ENCODE results near the gene PALD1.

Gene PALD1

DNA sequence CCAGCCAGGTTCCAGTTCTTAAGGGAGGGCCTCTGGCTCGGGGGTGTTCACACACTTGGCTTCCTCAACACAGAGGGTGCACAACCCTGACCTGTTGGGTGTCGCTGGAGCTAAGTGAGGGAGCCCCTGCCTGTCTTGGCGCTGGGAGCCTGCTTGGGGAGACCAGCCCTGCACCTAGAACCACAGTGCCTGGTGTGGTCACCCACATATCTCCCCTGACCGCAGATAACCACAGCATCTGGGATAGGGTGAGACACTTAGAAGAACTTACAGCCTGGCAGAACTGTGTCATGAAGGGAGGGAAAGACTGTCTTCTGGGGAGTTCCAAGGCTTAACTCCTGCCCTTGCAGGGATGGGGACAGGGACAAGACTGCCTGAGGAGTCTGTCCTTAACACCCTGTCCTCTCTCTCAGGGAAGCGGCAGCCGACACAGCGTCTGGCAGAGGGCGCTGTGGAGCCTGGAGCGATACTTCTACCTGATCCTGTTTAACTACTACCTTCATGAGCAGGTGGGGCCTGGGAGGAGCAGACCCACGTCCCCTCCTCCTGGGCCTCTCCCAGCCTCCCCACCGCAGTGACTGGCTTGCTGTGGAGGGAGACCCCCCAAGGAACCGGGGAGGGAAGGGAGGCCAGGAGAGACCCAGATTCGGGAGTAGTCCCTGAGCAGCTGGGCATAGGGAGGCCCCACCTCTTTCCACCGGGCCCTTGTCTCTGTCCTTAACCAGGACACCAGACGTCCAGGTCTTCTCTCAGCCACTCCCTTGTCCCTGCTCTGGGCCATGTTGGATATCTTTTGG lies 59.0 kb downstream of the PALD1 start:
- no peak for DNase-seq (ENCODE audit: low spot score)

GRCh38 chr10:70538195-70538520 lies 59.6 kb downstream of the PALD1 start:
- DNase-seq (ENCODE audit: low spot score), result no peak

DNA sequence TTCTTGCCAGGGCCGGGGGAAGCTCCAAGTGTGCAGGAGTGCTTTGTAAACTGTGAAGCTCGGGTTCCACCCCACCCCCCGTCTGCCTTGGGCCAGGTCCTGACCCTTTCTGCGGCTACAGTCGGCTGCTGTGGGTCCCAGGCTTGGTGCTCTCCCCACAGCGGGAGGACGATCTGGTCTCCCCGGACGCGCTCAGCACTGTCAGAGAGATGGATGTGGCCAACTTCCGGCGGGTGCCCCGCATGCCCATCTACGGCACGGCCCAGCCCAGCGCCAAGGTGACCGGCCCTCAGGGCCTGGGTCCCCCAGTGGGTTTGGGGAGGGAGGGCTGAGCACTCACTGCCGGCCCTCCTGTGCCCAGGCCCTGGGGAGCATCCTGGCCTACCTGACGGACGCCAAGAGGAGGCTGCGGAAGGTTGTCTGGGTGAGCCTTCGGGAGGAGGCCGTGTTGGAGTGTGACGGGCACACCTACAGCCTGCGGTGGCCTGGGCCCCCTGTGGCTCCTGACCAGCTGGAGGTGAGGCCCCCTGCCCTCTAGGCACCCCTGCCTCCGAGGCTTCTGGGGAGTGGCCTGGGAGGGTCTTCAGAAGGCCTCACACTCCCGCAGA lies 60.3 kb downstream of the PALD1 start:
- no peak for DNase-seq (ENCODE audit: low spot score)

GRCh38 chr10:70539471-70539870 lies 60.9 kb downstream of the PALD1 start:
- no peak for DNase-seq (ENCODE audit: low spot score)

DNA sequence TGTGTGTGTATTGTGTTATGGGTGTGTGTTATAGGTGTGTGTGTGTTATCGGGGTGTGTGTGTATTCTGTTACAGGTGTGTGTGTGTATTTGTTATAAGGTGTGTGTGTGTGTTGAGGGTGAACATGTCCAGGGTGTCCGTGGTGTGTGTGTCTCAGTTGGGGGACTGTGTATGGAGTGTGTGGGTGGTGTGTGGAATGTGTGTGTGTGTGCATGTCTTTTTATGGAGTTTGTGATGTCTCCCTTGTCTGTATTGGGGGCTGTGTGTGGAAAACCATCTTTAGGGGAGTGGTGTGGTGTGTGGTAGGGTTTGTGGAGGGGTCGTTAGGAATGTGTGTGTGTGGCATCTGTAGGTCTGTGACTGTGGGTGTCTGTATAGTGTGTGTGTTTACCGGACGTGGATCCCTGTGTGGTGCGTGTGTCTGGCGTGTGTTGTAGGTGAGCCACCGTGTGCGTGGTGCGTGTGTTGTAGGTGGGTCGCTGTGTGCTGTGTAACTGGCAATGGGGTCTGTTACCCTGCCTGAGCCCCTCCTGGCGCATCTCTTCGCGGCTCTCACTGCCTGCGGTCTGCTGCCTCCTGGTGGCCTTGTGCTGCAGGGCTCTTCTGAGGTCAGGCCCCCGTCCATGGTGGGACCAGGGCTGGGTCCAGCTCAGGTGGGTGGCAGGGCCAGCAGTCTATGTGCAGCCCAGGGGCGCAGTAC lies 61.7 kb downstream of the PALD1 start:
- DNase-seq (ENCODE audit: low spot score), result no peak

DNA sequence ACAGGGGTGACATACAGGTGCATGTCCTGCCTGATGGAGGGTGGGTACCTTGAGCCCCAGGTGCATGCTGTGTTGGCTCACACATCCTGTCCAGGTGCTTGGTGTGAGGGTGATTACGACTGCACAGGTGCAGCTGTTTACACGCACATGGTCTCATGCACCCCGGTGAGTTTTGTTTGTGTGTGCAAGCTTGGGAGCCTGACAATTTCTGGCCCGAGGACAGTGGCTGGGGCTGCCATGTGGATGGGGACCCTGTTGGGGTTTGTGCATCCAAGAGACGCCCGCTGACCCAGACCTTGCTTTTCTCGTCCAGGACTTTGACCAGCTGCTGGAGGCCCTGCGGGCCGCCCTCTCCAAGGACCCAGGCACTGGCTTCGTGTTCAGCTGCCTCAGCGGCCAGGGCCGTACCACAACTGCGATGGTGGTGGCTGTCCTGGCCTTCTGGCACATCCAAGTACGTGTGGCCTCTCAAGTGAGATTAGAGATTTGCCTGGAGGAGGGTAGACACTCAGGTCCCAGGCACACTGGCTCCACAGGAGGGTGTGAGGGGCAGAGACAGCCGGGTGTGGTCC lies 62.3 kb downstream of the PALD1 start:
- DNase-seq (ENCODE audit: low spot score), result no peak

DNA sequence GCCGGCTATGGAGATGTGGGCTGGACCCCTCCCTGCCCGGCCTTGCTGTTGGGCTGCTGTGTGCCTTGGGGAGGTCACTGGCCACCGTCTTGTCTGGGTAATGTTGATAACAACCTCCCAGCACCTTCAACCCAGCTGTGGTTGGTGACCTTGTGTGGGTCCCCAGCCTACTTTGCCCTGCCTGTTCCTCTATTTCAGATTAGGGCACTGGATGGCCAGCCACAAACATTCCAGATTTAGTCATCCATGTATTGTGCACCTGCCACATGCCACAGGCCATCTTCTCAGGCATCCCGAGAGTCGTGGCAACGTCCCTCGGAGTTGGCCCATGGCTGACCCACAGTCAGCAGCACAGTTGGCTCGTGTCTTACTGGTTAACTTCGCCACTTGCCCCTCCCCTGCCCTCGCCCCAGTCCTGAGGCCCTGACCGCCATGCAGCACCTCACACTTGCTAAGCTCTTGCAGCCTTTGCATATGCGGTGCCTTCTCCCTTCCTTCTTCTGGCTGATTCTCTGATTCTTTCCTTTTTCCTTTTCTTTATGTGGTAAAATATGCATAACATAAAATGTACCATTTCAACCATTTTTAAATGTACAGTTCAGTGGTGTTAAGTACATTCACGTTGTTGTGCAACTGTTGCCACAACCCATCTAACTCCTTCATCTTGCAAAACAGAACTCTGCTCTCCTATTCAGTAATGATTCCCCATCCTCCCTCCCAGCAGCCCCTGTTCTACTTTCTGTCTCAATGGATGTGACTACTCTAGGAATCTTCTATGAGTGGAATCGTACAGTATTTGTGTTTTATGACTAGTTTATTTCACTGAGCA lies 63.4 kb downstream of the PALD1 start:
- no peak for DNase-seq (ENCODE audit: low spot score)

DNA sequence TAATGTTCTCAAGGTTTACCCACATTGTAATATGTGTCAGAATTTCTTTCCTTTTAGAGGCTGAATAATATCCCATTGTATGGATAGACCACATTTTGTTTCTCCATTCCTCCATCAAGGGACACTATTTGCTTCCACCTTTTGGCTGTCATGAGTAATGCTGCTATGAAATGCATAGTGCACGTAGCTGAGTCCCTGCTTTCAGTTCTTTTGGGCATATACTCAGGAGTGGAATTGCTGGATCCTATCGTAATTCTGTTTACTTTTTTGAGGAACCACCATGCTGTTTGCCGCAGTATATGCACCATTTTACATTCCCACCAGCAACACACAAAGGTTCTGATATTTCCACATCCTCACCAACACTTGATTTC lies 64.0 kb downstream of the PALD1 start:
- DNase-seq (ENCODE audit: low spot score), result no peak

DNA sequence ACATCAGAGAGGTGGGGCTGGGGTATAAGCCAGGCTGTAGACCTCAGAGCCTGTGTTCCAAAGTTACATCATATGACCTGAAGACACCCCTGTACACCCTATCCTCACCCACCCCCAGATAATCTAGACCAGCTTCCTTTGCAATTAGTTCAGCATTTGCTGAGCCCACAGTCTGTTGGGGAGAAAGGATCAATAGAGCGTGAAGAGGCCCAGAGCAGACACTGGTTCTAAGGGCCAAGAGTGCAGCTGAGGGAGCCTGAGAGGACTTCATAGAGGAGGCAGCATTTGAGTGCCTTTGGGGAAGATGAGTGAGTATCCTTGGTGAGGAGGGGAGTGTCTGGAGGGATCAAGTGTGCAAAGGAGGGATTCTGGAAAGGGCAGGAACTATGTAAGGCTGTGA lies 65.3 kb downstream of the PALD1 start:
- DNase-seq (ENCODE audit: low spot score), result no peak

GRCh38 chr10:70544431-70545340 lies 66.1 kb downstream of the PALD1 start:
- no peak for DNase-seq (ENCODE audit: low spot score)

DNA sequence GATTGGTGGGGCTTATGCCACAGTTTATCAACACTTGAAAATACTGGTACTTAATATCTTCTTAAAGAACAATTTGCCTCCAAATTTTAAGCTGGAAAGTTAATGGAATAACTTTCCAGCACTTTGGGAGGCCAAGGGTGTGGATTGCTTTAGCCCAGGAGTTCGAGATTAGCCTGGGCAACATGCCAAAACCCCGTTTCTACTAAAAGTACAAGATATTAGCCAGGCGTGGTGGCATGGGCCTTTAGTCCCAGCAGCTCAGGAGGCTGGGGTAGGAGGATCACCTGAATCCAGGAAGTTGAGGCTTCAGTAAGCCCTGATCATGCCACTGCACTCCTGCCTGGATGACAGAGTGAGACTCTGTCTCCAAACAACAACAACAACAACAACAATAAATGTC lies 68.0 kb downstream of the PALD1 start:
- DNase-seq (ENCODE audit: low spot score), result no peak

- no peak for DNase-seq (ENCODE audit: low spot score)
Measured at GRCh38 chr10:70549351-70549961, 70.9 kb downstream of the PALD1 start.

GRCh38 chr10:70549962-70550458 lies 71.4 kb downstream of the PALD1 start:
- DNase-seq (ENCODE audit: low spot score), result peak; percentile 79

- no peak for DNase-seq (ENCODE audit: low spot score)
Measured at GRCh38 chr10:70550459-70550858, 71.9 kb downstream of the PALD1 start.

GRCh38 chr10:70551466-70551865 lies 72.9 kb downstream of the PALD1 start:
- no peak for DNase-seq (ENCODE audit: low spot score)

- DNase-seq (ENCODE audit: low spot score), result no peak
Measured at GRCh38 chr10:70551971-70552422, 73.4 kb downstream of the PALD1 start.

DNA sequence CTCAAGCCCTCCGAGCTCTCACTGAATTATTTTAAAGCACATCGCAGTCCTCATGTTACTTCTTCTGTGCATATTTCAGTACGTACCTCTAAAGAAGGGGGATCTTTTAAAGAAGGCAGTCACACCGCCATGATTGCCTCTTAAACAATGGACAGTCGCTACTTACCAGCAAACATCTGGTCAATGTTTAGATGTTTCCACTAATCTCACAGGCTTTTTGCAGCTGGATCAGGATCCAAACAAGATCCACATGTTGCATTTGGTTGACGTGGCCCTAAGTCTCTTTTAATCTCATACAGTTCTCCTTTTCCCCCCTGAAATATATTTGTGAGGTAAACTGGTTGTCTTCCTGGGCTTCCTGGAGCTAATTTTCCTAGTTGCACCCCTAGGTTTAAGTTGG lies 74.0 kb downstream of the PALD1 start:
- DNase-seq (ENCODE audit: low spot score), result no peak

DNA sequence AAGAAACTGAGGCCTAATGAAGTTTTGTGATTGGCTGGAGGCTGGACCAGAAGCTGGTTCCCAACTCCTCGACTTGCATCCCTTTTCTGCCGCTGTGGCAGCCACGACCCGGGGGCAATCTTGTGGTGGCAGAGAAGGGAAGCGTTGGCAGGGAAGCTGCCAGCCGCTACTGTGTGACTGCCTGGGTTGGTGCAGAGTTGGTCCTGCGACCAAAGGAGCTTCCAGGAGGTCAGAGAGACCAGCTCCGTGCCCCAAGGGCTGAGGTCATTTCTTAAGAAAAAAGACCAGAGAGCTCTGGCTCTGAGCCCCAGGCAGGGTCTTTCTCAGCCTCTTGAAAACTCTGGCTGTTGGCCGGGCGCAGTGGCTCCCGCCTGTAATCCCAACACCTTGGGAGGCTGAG lies 76.8 kb downstream of the PALD1 start:
- no peak for DNase-seq (ENCODE audit: low spot score)

- no peak for DNase-seq (ENCODE audit: low spot score)
Measured at GRCh38 chr10:70557086-70557845, 78.7 kb downstream of the PALD1 start.

- no peak for DNase-seq (ENCODE audit: low spot score)
Measured at GRCh38 chr10:70557876-70558275, 79.3 kb downstream of the PALD1 start.

Data from left forelimb (tissue), 1 donor.